Osteocyte (in vitro differentiated cells): Measurements from ENCODE around the gene DEDD2. TPM values are rescaled to one million over a fixed set of nuclear protein-coding genes. Genes with fewer than 3 reads are reported as not detected.

Experiments
- DNase-seq: peaks from one replicate; pipeline ENCODE4 v3.0.0; 2021; ENCODE audit warnings: mixed read lengths; ENCODE audit not compliant: unreplicated experiment; ENCODE audit errors: extremely low spot score
- H3K27ac Mint-ChIP-seq: one replicate; pipeline ENCODE4 v1.8.0; 2021; ENCODE audit warnings: mild to moderate bottlenecking, mixed read lengths; ENCODE audit not compliant: unreplicated experiment
- H3K27me3 Mint-ChIP-seq: one replicate; pipeline ENCODE4 v1.8.0; 2021; ENCODE audit warnings: mixed read lengths; ENCODE audit not compliant: unreplicated experiment
- H3K36me3 Mint-ChIP-seq: one replicate; pipeline ENCODE4 v1.8.0; 2021; ENCODE audit warnings: mixed read lengths; ENCODE audit not compliant: unreplicated experiment
- H3K4me1 Mint-ChIP-seq: one replicate; pipeline ENCODE4 v1.8.0; 2021; ENCODE audit warnings: mixed read lengths; ENCODE audit not compliant: unreplicated experiment
- H3K4me3 Mint-ChIP-seq: one replicate; pipeline ENCODE4 v1.8.0; 2021; ENCODE audit warnings: mild to moderate bottlenecking, moderate library complexity, mixed read lengths; ENCODE audit not compliant: unreplicated experiment
- H3K9me3 Mint-ChIP-seq: one replicate; pipeline ENCODE4 v1.8.0; 2021; ENCODE audit warnings: mixed read lengths; ENCODE audit not compliant: unreplicated experiment
- CTCF ChIP-seq: fragments of 200-600 bp; sonication (generic); IDR thresholded peaks from 2 replicates; pipeline ENCODE4 v1.5.0; 2021; ENCODE audit warnings: antibody characterized with exemption, mild to moderate bottlenecking, moderate library complexity
- total RNA-seq: library from RNA; stranded (reverse); gene quantifications from 2 replicates; pipeline ENCODE4 v1.2.1, GENCODE V29; 2021

Gene DEDD2
- total RNA-seq, 1 donor from 2014 or later: 27.4 TPM

DNA sequence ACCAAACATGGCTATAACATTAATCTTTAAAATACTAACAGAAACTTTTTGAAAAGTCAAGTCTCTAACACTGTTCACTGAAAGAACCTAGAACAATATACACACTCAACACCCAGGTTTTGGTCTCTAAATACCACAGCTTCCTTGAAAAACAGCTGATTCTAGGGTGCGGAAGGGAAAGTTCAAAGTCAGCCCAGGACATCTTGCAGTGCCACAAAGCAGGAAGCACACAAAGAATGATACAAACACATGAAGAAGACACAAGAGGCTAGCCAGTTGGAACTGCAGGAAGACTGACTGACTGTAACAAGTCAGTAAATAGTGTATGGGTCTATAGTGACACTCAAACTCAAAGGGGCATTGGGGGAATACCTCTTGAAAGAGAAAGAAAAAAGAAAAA, 4.6 kb downstream of the DEDD2 start:
- no peaks in the 10 kb centered on the region for H3K27me3 Mint-ChIP-seq
- peaks cover 26% of the 10 kb centered on the region for H3K4me1 Mint-ChIP-seq
- no peak overlapping the region for H3K4me3 Mint-ChIP-seq
- H3K27ac Mint-ChIP-seq: no peak overlapping the region
- peaks cover 27% of the 10 kb centered on the region for H3K36me3 Mint-ChIP-seq
- no peak for DNase-seq
- H3K9me3 Mint-ChIP-seq: no peaks in the 10 kb centered on the region
- no peak for TF ChIP-seq CTCF

DNA sequence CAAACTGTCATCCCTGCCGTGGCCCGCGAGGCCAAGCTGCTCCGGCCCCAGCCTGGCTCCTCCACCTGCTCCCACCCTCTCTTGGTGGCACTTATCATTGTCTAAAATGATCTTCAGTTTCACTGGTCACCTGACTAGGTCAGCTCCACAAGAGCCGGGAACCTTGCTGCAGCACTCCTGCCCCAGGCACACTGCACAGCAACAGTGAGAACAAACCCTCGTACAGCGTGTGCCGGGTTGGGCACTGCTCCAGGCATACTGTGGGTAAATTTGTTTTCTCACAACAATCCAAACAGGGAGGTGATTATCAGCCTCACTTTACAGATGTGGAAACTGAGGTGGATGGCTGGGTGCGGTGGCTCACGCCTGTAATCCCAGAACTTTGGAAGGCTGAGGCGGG, 8.9 kb downstream of the DEDD2 start:
- no peak for TF ChIP-seq CTCF
- Mint-ChIP-seq H3K27ac (no peak overlapping the region), H3K9me3 (no peaks in the 10 kb centered on the region), H3K36me3 (peaks cover 41% of the 10 kb centered on the region), H3K27me3 (no peaks in the 10 kb centered on the region), H3K4me3 (no peak overlapping the region), H3K4me1 (peaks cover 18% of the 10 kb centered on the region)
- no peak for DNase-seq

DNA sequence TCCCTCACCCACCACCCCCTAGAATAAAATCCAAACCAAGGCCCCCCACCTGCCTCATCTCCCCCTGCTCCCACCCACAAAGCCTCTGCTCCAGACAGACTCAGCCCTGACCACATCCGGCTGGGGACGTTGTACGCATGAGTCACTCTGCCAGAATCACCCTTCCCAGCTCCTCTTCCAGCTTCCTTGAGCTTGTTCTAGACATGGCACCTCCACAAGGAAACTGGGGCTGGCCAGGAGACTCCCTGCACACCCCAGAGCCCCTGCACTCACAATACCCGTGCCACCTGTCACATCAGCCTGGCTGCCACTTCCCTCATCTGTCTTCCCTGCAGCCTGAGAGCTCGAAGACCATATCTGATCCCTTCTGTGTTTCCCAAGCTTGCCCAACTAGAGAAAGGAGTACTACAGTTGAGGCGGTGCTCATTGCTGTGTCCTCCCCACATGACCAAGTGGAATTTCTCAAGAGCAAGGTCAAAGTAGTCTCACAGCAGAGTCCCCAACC, 9.7 kb downstream of the DEDD2 start:
- no peak for DNase-seq
- peaks cover 16% of the 10 kb centered on the region for H3K4me1 Mint-ChIP-seq
- H3K4me3 Mint-ChIP-seq: no peak overlapping the region
- peaks cover 40% of the 10 kb centered on the region for H3K36me3 Mint-ChIP-seq
- TF ChIP-seq CTCF: no peak
- H3K27ac Mint-ChIP-seq: peak overlapping the region; percentile 20
- H3K27me3 Mint-ChIP-seq: no peaks in the 10 kb centered on the region
- no peaks in the 10 kb centered on the region for H3K9me3 Mint-ChIP-seq

- no peak for TF ChIP-seq CTCF
- no peaks in the 10 kb centered on the region for H3K9me3 Mint-ChIP-seq
- H3K27me3 Mint-ChIP-seq: no peaks in the 10 kb centered on the region
- H3K4me1 Mint-ChIP-seq: peaks cover 16% of the 10 kb centered on the region
- DNase-seq: no peak
- H3K27ac Mint-ChIP-seq: peak overlapping the region; percentile 20
- peaks cover 43% of the 10 kb centered on the region for H3K36me3 Mint-ChIP-seq
- H3K4me3 Mint-ChIP-seq: no peak overlapping the region
These were observed 10.4 kb downstream of the DEDD2 start for GRCh38 chr19:42206871-42207755.

- DNase-seq: no peak
These were observed 12.8 kb downstream of the DEDD2 start for GRCh38 chr19:42204664-42205063.

More at GRCh38 chr19:42204664-42205063, 12.8 kb downstream of the DEDD2 start:
- peaks cover 48% of the 10 kb centered on the region for H3K36me3 Mint-ChIP-seq
- no peak overlapping the region for H3K27ac Mint-ChIP-seq
- no peak overlapping the region for H3K4me3 Mint-ChIP-seq
- no peaks in the 10 kb centered on the region for H3K27me3 Mint-ChIP-seq
- peaks cover 16% of the 10 kb centered on the region for H3K4me1 Mint-ChIP-seq
- TF ChIP-seq CTCF: no peak
- no peaks in the 10 kb centered on the region for H3K9me3 Mint-ChIP-seq
